ENCODE data around the gene MBP.

MBP gene

GRCh38 chr18:77066689-77067088, 65.9 kb downstream of the MBP start:
- WGBS, 2 experiments: 81 to 90% methylated on average over 8 to 9 of the region's 9 CpGs
- peaks cover 18% of the 10 kb centered on the region for H3K4me1 ChIP-seq (ENCODE audit: control insufficient read depth, insufficient read depth, low read length)

GRCh38 chr18:77066101-77066500, 66.5 kb downstream of the MBP start:
- Histone ChIP-seq H3K9me3 (ENCODE audit: control insufficient read depth, low read length) (no peaks in the 10 kb centered on the region), H3K4me3 (ENCODE audit: insufficient read depth, low read depth, low read length) (no peak overlapping the region), H3K27ac (ENCODE audit: insufficient read depth, low read depth, low read length, poor library complexity, severe bottlenecking) (no peak overlapping the region), H3K36me3 (ENCODE audit: control insufficient read depth, insufficient read depth, low read length) (no peaks in the 10 kb centered on the region), H3K27me3 (ENCODE audit: control insufficient read depth, insufficient read depth, low read length, poor library complexity, severe bottlenecking) (no peaks in the 10 kb centered on the region), H3K4me1 (ENCODE audit: control insufficient read depth, insufficient read depth, low read length) (peaks cover 18% of the 10 kb centered on the region)
- 95 to 98% methylated on average over 9 of the region's 9 CpGs for WGBS, 2 experiments

More at GRCh38 chr18:77066689-77067088, 65.9 kb downstream of the MBP start:
- H3K9me3 ChIP-seq (ENCODE audit: control insufficient read depth, low read length): no peaks in the 10 kb centered on the region
- no peak overlapping the region for H3K4me3 ChIP-seq (ENCODE audit: insufficient read depth, low read depth, low read length)
- no peaks in the 10 kb centered on the region for H3K27me3 ChIP-seq (ENCODE audit: control insufficient read depth, insufficient read depth, low read length, poor library complexity, severe bottlenecking)
- no peaks in the 10 kb centered on the region for H3K36me3 ChIP-seq (ENCODE audit: control insufficient read depth, insufficient read depth, low read length)
- no peak overlapping the region for H3K27ac ChIP-seq (ENCODE audit: insufficient read depth, low read depth, low read length, poor library complexity, severe bottlenecking)

GRCh38 chr18:77065221-77065981, 67.2 kb downstream of the MBP start:
- no peaks in the 10 kb centered on the region for H3K9me3 ChIP-seq (ENCODE audit: control insufficient read depth, low read length)
- 92 to 94% methylated on average over 12 to 13 of the region's 13 CpGs for WGBS, 2 experiments
- no peak overlapping the region for H3K4me3 ChIP-seq (ENCODE audit: insufficient read depth, low read depth, low read length)
- H3K4me1 ChIP-seq (ENCODE audit: control insufficient read depth, insufficient read depth, low read length): peaks cover 18% of the 10 kb centered on the region
- no peak overlapping the region for H3K27ac ChIP-seq (ENCODE audit: insufficient read depth, low read depth, low read length, poor library complexity, severe bottlenecking)
- H3K36me3 ChIP-seq (ENCODE audit: control insufficient read depth, insufficient read depth, low read length): no peaks in the 10 kb centered on the region
- H3K27me3 ChIP-seq (ENCODE audit: control insufficient read depth, insufficient read depth, low read length, poor library complexity, severe bottlenecking): no peaks in the 10 kb centered on the region

- Histone ChIP-seq H3K36me3 (ENCODE audit: control insufficient read depth, insufficient read depth, low read length) (no peaks in the 10 kb centered on the region), H3K4me1 (ENCODE audit: control insufficient read depth, insufficient read depth, low read length) (peaks cover 11% of the 10 kb centered on the region), H3K4me3 (ENCODE audit: insufficient read depth, low read depth, low read length) (no peak overlapping the region), H3K27ac (ENCODE audit: insufficient read depth, low read depth, low read length, poor library complexity, severe bottlenecking) (no peak overlapping the region), H3K27me3 (ENCODE audit: control insufficient read depth, insufficient read depth, low read length, poor library complexity, severe bottlenecking) (no peaks in the 10 kb centered on the region), H3K9me3 (ENCODE audit: control insufficient read depth, low read length) (no peaks in the 10 kb centered on the region)
- 92% methylated on average over 7 of the region's 7 CpGs for WGBS, 2 experiments
These were observed 69.3 kb downstream of the MBP start for GRCh38 chr18:77063260-77063659.

- peaks cover 4% of the 10 kb centered on the region for H3K4me1 ChIP-seq (ENCODE audit: control insufficient read depth, insufficient read depth, low read length)
- H3K27me3 ChIP-seq (ENCODE audit: control insufficient read depth, insufficient read depth, low read length, poor library complexity, severe bottlenecking): no peaks in the 10 kb centered on the region
- no peak overlapping the region for H3K4me3 ChIP-seq (ENCODE audit: insufficient read depth, low read depth, low read length)
- H3K27ac ChIP-seq (ENCODE audit: insufficient read depth, low read depth, low read length, poor library complexity, severe bottlenecking): no peak overlapping the region
- H3K36me3 ChIP-seq (ENCODE audit: control insufficient read depth, insufficient read depth, low read length): no peaks in the 10 kb centered on the region
- no peaks in the 10 kb centered on the region for H3K9me3 ChIP-seq (ENCODE audit: control insufficient read depth, low read length)
- 93% methylated on average over 12 of the region's 12 CpGs for WGBS, 2 experiments
These were observed 70.0 kb downstream of the MBP start for GRCh38 chr18:77062518-77063003.

GRCh38 chr18:77061946-77062517, 70.6 kb downstream of the MBP start:
- Histone ChIP-seq H3K36me3 (ENCODE audit: control insufficient read depth, insufficient read depth, low read length) (no peaks in the 10 kb centered on the region), H3K9me3 (ENCODE audit: control insufficient read depth, low read length) (no peaks in the 10 kb centered on the region), H3K27ac (ENCODE audit: insufficient read depth, low read depth, low read length, poor library complexity, severe bottlenecking) (no peak overlapping the region), H3K27me3 (ENCODE audit: control insufficient read depth, insufficient read depth, low read length, poor library complexity, severe bottlenecking) (no peaks in the 10 kb centered on the region), H3K4me3 (ENCODE audit: insufficient read depth, low read depth, low read length) (no peak overlapping the region), H3K4me1 (ENCODE audit: control insufficient read depth, insufficient read depth, low read length) (no peaks in the 10 kb centered on the region)
- WGBS, 2 experiments: 78 to 83% methylated on average over 15 of the region's 15 CpGs

- H3K36me3 ChIP-seq (ENCODE audit: control insufficient read depth, insufficient read depth, low read length): no peaks in the 10 kb centered on the region
- WGBS, 2 experiments: 80 to 89% methylated on average over 5 of the region's 6 CpGs
- peaks cover 1% of the 10 kb centered on the region for H3K4me1 ChIP-seq (ENCODE audit: control insufficient read depth, insufficient read depth, low read length)
- H3K4me3 ChIP-seq (ENCODE audit: insufficient read depth, low read depth, low read length): no peak overlapping the region
- H3K27ac ChIP-seq (ENCODE audit: insufficient read depth, low read depth, low read length, poor library complexity, severe bottlenecking): no peak overlapping the region
- no peaks in the 10 kb centered on the region for H3K9me3 ChIP-seq (ENCODE audit: control insufficient read depth, low read length)
- no peaks in the 10 kb centered on the region for H3K27me3 ChIP-seq (ENCODE audit: control insufficient read depth, insufficient read depth, low read length, poor library complexity, severe bottlenecking)
These were observed 71.2 kb downstream of the MBP start for GRCh38 chr18:77061281-77061945.

- Histone ChIP-seq H3K9me3 (ENCODE audit: control insufficient read depth, low read length) (no peaks in the 10 kb centered on the region), H3K4me1 (ENCODE audit: control insufficient read depth, insufficient read depth, low read length) (peaks cover 14% of the 10 kb centered on the region), H3K36me3 (ENCODE audit: control insufficient read depth, insufficient read depth, low read length) (no peaks in the 10 kb centered on the region), H3K4me3 (ENCODE audit: insufficient read depth, low read depth, low read length) (no peak overlapping the region), H3K27me3 (ENCODE audit: control insufficient read depth, insufficient read depth, low read length, poor library complexity, severe bottlenecking) (no peaks in the 10 kb centered on the region), H3K27ac (ENCODE audit: insufficient read depth, low read depth, low read length, poor library complexity, severe bottlenecking) (no peak overlapping the region)
- 85 to 88% methylated on average over 3 to 4 of the region's 4 CpGs for WGBS, 2 experiments
These were observed 72.4 kb downstream of the MBP start for GRCh38 chr18:77060151-77060550.

GRCh38 chr18:77059294-77059916, 73.2 kb downstream of the MBP start:
- no peaks in the 10 kb centered on the region for H3K36me3 ChIP-seq (ENCODE audit: control insufficient read depth, insufficient read depth, low read length)
- H3K4me1 ChIP-seq (ENCODE audit: control insufficient read depth, insufficient read depth, low read length): peaks cover 16% of the 10 kb centered on the region
- H3K27ac ChIP-seq (ENCODE audit: insufficient read depth, low read depth, low read length, poor library complexity, severe bottlenecking): no peak overlapping the region
- no peaks in the 10 kb centered on the region for H3K9me3 ChIP-seq (ENCODE audit: control insufficient read depth, low read length)
- H3K4me3 ChIP-seq (ENCODE audit: insufficient read depth, low read depth, low read length): no peak overlapping the region
- WGBS, 2 experiments: 87 to 88% methylated on average over 2 of the region's 2 CpGs
- H3K27me3 ChIP-seq (ENCODE audit: control insufficient read depth, insufficient read depth, low read length, poor library complexity, severe bottlenecking): no peaks in the 10 kb centered on the region
